ENCODE data around the gene RNF144A. TPM values are rescaled to one million over a fixed set of nuclear protein-coding genes. Genes with fewer than 3 reads are reported as not detected.

Gene RNF144A
- total RNA-seq, 1 donor from 2014 or later = 39.9 TPM

- H3K4me3 Mint-ChIP-seq (ENCODE audit: low read depth) = no peak overlapping the region
- H3K4me1 Mint-ChIP-seq (ENCODE audit: low read depth) = no peaks in the 10 kb centered on the region
- no peak for TF ChIP-seq CTCF (IDR thresholded peaks at IDR 0.05; ENCODE audit: unreplicated experiment)
- no peak overlapping the region for H3K27ac Mint-ChIP-seq
- peaks cover 5% of the 10 kb centered on the region for H3K36me3 Mint-ChIP-seq (ENCODE audit: insufficient read depth)
- H3K27me3 Mint-ChIP-seq = no peaks in the 10 kb centered on the region
- DNase-seq (ENCODE audit: low spot score, unreplicated experiment) = no peak
- H3K9me3 Mint-ChIP-seq (ENCODE audit: low read depth) = no peaks in the 10 kb centered on the region
Measured at GRCh38 chr2:7073901-7074300, 156.7 kb downstream of the RNF144A start.

GRCh38 chr2:7075834-7076233, 158.6 kb downstream of the RNF144A start:
- H3K27me3 Mint-ChIP-seq = no peaks in the 10 kb centered on the region
- H3K36me3 Mint-ChIP-seq (ENCODE audit: insufficient read depth) = peaks cover 5% of the 10 kb centered on the region
- TF ChIP-seq CTCF (IDR thresholded peaks at IDR 0.05; ENCODE audit: unreplicated experiment) = no peak
- H3K9me3 Mint-ChIP-seq (ENCODE audit: low read depth) = no peaks in the 10 kb centered on the region
- DNase-seq (ENCODE audit: low spot score, unreplicated experiment) = no peak
- no peak overlapping the region for H3K27ac Mint-ChIP-seq
- H3K4me3 Mint-ChIP-seq (ENCODE audit: low read depth) = no peak overlapping the region
- H3K4me1 Mint-ChIP-seq (ENCODE audit: low read depth) = no peaks in the 10 kb centered on the region

- Mint-ChIP-seq H3K9me3 (ENCODE audit: low read depth) (no peaks in the 10 kb centered on the region), H3K4me3 (ENCODE audit: low read depth) (no peak overlapping the region)
Measured at GRCh38 chr2:7077660-7078267, 160.6 kb downstream of the RNF144A start.

GRCh38 chr2:7083580-7084509, 166.6 kb downstream of the RNF144A start:
- H3K27ac Mint-ChIP-seq = no peak overlapping the region
- peak; percentile 60 for TF ChIP-seq CTCF (IDR thresholded peaks at IDR 0.05; ENCODE audit: unreplicated experiment)
- peaks cover 5% of the 10 kb centered on the region for H3K36me3 Mint-ChIP-seq (ENCODE audit: insufficient read depth)
- DNase-seq (ENCODE audit: low spot score, unreplicated experiment) = no peak
- H3K27me3 Mint-ChIP-seq = peaks cover 6% of the 10 kb centered on the region
- peaks cover 4% of the 10 kb centered on the region for H3K4me1 Mint-ChIP-seq (ENCODE audit: low read depth)
- H3K9me3 Mint-ChIP-seq (ENCODE audit: low read depth) = peaks cover 6% of the 10 kb centered on the region
- H3K4me3 Mint-ChIP-seq (ENCODE audit: low read depth) = no peak overlapping the region

More at GRCh38 chr2:7077660-7078267, 160.6 kb downstream of the RNF144A start:
- Mint-ChIP-seq H3K27ac (no peak overlapping the region), H3K27me3 (no peaks in the 10 kb centered on the region), H3K4me1 (ENCODE audit: low read depth) (no peaks in the 10 kb centered on the region), H3K36me3 (ENCODE audit: insufficient read depth) (peaks cover 5% of the 10 kb centered on the region)
- no peak for DNase-seq (ENCODE audit: low spot score, unreplicated experiment)
- no peak for TF ChIP-seq CTCF (IDR thresholded peaks at IDR 0.05; ENCODE audit: unreplicated experiment)

- H3K27me3 Mint-ChIP-seq = peaks cover 6% of the 10 kb centered on the region
Measured at GRCh38 chr2:7084601-7085000, 167.4 kb downstream of the RNF144A start.

More at GRCh38 chr2:7084601-7085000, 167.4 kb downstream of the RNF144A start:
- Mint-ChIP-seq H3K27ac (no peak overlapping the region), H3K9me3 (ENCODE audit: low read depth) (peaks cover 6% of the 10 kb centered on the region), H3K36me3 (ENCODE audit: insufficient read depth) (peaks cover 5% of the 10 kb centered on the region), H3K4me1 (ENCODE audit: low read depth) (peaks cover 4% of the 10 kb centered on the region), H3K4me3 (ENCODE audit: low read depth) (no peak overlapping the region)
- no peak for TF ChIP-seq CTCF (IDR thresholded peaks at IDR 0.05; ENCODE audit: unreplicated experiment)
- DNase-seq (ENCODE audit: low spot score, unreplicated experiment) = no peak
